ENCODE measurements around the gene LGALS7. TPM values are rescaled to one million over a fixed set of nuclear protein-coding genes. Genes with fewer than 3 reads are reported as not detected.

LGALS7 gene
- total and polyA plus RNA-seq, 2 of the 8 experiments (the other 6 are each of a cell fraction or from before 2014, with no cell fraction given) = 0.32 TPM; not detected in 1

GRCh38 chr19:38788478-38789243 is 15.3 kb upstream of the LGALS7 start, which contains the start of gene LGALS7B (continued):
- TF ChIP-seq CHD7 (IDR thresholded peaks at IDR 0.05; ENCODE audit: insufficient replicate concordance, low read length) (no peak), CTCF (IDR thresholded peaks at IDR 0.05; ENCODE audit: control extremely low read depth in 1 of 3, insufficient read depth in 1 of 3, low read depth in 1 of 3, low read length in 3 of 3) (no peak), ZNF274 (IDR thresholded peaks at IDR 0.05; ENCODE audit: borderline replicate concordance, extremely low read depth, low read length) (no peak), POLR2A (IDR thresholded peaks at IDR 0.05; ENCODE audit: control extremely low read depth in 1 of 2, low read depth in 2 of 2, low read length in 2 of 2) (no peak), TBP (IDR thresholded peaks at IDR 0.05; ENCODE audit: low read depth, low read length) (no peak), POLR2AphosphoS5 (IDR thresholded peaks at IDR 0.05; ENCODE audit: low read depth, low read length) (no peak), FOSL1 (IDR thresholded peaks at IDR 0.05; ENCODE audit: insufficient read depth, low read depth, low read length) (no peak), SP1 (IDR thresholded peaks at IDR 0.05; ENCODE audit: low read depth, low read length) (no peak)

All from H1 (cell line).